NCI-H128 (cell line): ENCODE results near the gene BANF1.
"Not testable (repeated sequence)": the region's sequence is repeated elsewhere in the genome, so short reads cannot be mapped to it uniquely, and the experiment has no call there.

Experiments
- DNase-seq: peaks from one replicate; lab custom pipeline; 2025; ENCODE audit not compliant: unreplicated experiment; lab: John Stamatoyannopoulos, UW

Gene BANF1

DNA sequence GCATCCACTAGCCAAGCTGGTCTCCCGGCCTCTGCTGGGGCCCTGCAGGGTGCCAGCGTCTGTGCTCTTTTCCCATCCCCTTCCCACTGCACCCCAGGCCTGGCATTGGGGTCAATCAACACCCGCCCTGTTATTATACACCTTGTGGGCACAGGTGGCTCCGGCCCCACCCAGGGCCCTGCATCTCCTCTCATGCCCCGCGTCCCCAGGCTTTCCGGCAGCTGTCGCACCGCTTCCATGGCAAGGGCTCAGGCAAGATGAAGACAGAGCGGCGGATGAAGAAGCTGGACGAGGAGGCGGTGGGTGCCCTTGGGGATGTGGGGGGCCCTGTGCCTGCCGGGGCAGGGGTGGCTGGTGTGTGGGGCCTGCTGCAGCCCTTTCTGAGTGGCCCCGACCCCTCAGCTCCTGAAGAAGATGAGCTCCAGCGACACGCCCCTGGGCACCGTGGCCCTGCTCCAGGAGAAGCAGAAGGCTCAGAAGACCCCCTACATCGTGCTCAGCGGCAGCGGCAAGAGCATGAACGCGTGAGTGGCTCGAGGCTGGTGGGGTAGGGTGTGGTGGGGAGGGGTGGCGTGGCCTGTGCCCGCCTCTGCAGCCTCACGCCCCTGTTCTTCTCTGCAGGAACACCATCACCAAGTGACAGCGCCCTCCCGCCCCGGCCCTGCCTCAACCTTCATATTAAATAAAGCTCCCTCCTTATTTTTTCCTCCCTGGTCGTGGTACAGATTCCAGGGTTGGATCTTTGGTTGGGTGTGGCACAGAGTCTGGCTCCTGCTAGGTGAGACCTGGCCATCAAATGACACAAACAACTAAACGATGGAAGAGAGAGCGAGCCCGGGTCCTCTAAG is 23.7 kb upstream of the BANF1 start:
- no peak for DNase-seq

DNA sequence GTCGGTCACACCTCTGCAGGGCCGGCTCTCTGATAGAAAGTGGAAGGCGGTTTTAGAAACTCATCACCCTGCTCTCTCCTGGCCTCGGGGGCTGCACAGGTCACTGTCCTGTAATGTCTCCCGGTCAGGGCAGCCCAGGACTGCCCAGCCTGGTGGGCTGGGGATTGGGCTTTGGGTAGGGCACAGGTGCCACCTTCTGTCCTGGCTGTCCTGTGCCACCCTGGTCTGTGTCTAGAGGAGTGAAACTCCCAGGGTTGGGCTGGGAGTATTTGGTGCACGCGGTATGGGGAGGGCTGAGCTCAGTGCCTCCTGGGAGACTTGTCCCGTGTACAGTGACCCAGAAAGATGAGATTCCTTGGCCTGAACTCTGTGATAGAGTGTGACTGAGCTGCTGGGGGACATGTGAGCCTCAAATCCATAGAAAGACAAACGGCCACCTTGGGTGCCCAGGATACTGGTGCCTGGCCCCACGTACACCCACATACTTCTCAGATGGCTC is 23.0 kb upstream of the BANF1 start:
- DNase-seq = no peak

DNA sequence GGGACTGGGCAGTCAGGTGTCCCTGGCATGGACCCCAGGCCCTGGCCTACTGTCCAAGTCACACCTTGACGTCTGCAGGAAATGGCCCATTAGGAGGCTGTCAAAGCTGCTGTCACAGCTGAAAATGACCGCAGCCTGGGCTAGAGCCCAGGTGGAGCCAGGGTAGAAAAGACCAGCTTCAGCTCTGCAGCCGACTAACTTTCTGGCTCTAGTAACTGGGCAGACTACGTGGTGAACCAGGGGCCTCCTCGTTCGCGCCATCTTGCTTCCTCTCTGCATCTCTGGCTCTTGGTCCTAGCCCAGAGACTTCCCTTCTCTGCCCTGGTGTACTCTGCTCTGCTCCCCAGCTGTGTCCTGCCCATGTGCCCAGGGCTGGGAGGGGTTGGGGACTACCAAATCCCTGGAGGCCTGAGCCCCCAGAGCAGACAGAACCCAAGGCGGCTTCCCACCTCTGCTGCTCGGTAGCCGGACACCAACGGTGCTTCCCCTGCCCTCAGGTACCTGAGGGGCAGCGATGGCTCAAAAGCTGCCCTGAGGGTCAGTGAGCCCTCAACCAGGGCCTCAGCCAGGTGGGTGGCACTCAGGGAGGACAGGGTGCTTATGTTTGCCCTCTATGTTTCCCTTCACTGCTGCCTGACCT is 21.1 kb upstream of the BANF1 start:
- DNase-seq = no peak

DNA sequence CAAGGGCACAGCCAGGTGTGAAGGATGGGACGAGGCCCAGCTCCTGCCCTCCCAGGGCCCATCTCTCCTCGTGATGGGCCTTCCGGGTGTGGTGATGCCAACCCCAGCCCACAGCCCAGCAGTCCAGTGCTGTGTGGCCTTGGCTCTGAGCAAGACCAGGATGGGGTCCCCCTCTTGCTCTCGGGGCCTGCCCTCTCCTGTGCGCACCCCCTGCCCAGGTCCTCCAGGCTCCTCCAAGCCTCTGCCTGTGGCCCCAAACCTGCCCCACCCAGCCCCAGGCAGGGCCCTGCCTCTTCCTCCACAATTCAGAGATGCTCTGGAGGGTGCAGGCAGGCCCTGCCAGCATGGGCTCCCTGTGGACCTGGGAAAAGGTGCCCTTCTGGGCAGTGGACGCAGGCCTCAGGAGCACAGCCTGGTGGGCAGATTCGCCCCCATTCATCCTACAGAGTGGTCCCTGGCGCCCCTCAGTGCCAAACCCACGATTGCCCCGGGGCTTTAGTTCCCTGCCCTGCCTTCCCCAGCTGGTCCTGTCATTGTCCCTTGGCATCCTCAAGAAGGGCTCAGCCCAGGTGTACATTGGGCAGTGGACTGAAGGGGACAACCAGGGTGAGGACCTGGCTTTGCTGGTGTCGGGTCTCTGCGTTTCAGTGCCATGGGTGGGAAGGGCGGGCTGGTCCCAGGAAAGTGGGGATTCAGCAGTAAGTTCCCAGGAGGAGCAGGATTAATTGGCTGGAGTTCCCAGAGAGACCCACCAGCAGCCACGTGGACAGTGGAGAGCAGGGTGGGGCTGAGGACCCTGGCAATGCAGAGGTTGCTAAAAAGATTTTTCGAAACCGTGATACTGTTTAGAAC is 20.1 kb upstream of the BANF1 start:
- no peak for DNase-seq

DNA sequence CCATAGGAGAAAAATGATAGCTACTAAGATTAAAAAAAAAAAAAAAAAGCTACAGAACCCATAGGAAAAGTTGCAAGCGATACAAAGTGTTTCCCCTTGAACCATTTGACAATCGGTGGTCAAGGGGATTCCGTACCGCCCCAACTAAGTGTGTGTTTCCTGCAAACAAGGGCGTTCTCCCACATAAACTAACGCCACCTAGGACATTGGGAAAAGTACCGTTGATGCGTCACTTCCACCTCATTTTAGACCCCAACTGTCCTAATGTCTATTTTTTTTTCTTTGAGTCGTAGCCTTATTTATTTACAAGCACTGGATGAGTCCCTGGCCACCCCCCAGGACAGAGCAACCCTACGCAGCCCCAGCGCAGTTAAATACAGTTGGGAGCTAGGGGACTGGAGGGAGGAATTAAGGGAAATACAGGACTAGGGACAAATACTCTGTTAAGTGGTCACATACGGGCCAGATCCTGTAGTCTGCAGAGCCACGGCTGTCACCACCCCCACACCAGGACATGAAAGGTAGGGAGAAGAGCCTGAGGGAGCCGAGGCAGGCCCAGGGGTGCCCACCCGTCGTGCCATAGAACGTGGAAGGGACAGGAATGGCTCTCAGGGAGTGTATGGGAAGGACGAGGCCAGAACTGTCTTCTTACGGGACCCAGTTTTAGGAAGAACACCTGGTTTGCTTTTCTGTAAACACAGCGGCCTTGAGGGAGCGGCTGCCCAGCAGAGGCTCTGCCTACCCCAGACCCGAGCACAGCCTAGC is 19.3 kb upstream of the BANF1 start:
- DNase-seq = no peak

DNA sequence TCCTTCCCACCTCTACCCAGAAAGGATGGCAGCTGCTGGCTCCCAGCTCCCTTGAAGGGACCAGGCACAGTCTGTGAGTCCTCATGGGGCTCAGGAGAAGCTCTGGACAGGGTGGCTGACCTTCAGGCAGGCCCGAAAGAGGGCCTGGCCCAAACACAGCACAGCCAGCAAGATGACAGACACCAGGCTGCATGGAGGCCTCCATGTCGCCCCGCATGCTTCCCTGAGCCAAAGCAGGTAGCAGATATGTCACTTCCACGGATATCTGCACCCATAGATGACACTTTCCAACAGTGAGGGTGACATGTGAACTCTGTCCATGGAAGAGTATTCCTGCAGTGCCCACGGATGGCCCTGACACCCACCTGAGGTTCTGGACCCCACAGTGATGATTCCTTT is 18.7 kb upstream of the BANF1 start:
- no peak for DNase-seq

DNA sequence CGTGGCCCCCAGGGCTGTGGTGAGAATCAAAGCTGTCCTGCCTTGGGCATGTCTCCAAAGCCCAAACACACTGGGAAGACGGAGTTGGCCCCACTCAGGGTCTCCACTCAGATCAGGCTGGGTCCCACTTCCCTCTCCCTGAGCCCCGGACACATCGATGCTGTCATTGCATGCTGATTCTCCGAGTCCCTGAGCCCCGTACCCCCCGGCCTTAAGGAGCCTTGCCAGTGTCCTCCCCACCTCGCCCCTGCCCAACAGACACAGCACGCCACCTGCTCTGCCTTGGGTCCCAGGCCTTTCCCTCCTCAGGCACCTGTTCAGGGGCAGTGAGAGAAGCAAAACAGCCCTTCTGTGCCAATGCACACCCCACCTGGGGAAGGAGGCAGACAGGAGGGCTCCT is 15.0 kb upstream of the BANF1 start:
- DNase-seq = no peak

DNA sequence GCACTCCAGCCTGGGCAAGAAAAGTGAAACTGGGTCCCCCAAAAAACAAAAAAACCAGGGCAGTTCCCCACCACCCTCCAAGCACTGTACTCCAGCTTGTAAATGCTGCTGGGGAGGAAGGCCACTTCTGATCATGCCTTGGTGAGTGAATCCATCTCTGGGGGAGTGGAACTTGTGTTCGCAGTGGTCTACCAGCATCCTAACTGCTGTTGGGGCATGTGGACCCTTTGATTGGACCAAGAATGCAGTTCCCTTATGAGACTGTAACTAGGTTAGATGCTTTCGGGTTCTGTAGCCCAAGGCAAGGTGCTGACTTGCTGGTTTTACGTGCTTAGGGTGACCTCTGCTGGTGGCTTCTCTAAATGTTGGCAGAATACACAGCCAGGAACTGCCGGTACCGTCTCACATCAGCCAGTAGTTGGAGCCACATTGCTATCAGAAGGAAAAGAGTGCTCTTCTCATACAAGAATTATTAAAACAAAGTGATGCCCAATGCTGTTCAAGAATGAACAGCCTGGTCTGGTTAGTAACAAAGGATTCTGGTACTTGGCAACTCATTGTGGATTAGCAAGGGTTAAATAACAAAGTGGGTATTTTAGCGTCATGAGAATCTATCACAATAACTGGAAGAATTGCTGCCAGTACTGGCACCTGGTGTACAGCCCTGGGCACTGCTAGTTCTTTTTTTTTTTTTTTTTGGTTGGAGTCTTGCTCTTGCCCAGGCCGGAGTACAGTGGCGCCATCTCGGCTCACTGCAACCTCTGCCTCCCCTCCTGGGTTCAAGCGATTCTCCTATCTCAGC is 13.3 kb upstream of the BANF1 start:
- DNase-seq = peak; percentile 75

DNA sequence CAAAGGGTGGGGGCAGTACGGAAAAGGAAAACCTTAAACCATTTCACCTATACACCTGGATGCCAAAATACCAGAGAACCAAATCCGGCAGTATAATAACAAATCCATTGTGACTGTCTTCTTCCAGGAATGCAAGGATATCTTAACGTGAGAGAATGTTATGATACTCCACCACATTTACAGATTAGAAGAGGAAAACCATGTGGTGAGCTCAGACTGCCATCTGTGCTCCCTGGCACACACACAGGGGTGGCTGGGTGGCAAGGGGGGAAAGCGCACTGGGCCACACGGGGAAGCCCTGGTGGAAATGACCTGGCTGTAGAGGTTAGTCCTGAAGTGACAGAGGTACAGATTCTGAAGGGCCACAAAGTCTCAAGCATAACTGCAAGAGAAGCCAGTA is 10.2 kb upstream of the BANF1 start:
- DNase-seq = no peak

DNA sequence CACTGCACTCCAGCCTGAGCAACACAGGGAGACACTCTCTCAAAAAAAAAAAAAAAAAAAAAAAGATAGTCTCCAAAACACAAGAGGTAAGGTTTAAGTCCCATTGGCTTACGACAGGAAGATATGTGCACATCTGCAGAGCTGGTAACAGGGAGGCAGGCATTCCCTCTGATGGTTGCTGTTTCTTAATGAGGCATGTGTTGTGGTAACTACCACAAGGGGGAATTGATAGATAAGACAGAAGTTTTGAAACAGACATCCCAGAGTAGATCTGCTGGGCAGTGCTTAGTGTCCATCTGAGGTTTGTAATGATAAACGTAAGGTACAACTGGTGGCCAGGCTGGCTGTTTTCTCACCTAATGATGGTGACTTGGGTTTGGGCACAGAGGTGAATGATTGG is 5.0 kb upstream of the BANF1 start:
- no peak for DNase-seq

DNA sequence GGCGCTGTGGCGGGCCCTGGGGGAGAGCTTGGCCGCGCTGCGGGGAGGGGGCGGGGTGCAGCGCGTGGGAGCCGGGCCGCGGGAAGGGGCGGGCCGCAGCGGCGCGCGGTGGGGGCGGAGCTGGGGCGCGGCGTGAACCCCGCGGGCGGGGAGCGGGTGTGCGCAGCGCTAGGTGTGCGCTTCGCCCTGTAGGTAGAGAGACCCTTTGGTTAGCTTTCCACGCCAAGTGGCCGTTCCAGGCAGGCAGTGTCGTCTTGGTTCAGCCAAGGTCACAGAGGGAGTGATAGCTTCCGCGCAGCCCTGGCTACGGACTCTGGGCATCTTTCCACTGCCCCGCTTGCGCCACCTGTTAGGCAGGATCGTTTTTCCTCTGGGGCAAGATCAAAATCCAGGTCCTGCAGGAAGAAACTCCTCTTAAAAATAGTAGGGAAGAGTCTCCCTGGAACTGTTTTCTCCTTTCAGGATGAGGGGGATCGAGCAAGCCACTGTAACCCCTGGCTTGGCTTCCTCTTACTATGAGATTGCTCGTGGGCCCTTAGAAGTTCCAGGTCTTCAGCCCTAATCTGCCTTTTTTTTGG is 434 bp downstream of the BANF1 start:
- DNase-seq = no peak

DNA sequence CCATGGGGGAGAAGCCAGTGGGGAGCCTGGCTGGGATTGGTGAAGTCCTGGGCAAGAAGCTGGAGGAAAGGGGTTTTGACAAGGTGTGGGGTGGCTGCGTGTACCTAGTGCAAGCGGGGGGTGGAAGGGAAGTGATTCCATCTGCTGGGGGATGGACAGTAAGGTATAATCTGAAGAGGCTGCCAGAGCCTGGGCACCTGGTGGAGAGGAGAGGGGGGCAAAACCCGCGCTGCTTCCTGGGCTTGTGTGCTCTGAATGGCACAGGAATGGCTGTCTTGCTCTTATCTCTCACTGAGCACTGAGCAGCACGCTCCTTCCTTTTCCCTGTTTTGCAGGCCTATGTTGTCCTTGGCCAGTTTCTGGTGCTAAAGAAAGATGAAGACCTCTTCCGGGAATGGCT is 988 bp downstream of the BANF1 start:
- no peak for DNase-seq

DNA sequence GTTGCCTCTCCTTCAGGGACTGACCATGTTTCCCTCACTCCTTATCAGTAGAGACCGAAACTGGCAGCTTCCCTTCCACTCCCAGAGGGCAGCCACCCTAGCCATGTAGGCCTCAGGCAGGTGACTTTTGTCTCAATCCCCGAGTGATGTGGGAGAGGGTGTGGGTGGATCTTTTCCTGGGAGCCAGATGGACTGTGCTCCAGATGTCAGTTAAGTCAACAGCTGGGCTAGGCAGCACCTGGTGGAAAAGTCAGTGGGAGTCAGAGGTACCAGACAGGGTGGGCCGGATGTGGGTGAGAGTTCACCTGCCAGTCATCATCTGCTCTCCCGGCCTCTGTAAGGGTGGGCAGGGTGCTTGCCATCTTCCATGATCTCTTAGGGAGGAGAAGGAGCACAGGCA is 1.9 kb downstream of the BANF1 start:
- DNase-seq = no peak

DNA sequence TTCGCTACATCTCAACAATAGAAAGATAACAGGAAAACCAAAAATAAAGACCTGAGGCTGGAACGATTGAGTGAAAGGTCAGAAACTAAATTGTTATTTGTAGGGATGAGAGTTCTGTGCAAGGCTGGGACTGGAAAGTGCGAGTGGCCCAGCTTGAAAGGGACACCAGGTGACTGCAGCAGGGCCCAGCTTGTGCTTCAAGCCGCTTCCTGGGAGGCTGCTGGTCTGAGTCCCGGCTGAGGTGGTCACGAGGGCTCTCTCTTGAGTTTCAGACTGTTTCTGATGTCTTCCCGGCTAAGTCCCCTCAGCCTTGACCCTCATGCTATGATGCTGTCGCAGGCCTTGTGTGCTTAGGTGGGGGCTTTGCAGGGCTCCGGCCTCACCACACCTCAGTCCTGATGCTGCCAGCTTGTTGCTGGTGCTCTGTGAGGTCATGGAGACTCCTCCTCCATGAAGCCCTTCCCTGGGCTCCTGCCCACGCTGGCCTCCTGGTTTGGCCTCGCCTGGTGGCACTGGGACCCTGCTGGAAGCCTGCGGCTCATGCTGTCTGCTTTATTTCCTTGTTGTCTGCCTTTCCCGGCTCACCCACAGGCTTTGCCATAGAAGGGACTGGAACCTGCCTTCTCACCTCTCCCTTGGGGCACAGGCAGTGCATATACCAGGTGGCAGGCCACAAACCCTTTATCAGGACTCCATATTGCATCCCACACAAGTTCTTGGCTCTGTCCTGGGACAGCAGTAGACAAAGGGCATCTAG is 4.0 kb downstream of the BANF1 start:
- no peak for DNase-seq

DNA sequence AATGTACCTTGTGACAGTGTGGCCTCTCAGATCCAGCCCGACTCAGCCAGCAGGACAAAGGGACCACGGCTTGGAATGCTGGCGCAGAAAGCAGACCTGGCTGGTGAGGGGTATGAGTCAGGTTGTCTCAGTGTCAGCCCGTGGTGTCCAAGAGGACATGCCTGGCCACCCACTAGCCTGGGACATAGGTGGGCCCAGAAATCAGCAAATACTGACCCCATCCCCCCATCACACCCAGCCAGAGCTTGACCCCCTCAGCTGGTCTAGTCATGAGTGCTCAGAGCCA is 4.5 kb downstream of the BANF1 start:
- no peak for DNase-seq

DNA sequence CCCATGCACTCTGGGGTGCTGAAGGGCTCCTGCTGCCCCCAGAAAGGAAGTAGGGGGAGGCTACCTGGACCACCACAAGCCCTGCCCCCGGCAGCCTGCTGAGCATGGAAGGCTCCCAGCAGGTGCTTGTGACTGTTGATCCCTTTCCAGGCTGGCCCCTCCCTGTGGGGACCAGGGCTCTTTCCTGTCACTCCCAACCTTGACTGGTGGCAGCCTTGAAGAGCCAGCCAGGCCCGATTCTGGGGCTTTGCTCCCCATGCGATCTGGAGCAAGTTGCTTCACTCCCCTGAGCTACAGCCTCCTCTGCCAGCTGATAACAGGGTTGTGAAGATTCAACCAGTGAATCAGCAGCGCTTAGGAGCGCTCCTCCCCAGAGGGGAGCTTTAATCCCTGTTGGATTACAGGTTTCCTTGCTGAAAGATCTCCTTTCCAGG is 4.9 kb downstream of the BANF1 start:
- no peak for DNase-seq

DNA sequence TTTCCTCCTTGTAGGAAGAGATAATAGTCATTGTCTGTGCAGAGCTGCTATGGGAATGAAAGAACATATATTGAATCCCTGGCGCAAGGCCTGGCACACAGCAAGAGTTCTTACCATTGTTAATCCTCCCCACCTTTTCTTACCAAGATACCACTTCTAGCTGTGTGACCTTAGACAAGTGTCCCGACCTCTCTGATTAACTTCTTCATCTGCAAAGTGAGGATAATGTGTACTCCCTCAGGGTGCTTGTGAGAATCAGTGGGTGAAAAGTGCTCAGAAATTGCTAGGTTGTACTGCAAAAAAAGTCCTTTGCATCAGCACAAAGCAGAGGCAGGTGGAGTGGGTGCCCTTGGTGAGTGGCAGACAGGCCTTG is 5.8 kb downstream of the BANF1 start:
- DNase-seq = no peak

DNA sequence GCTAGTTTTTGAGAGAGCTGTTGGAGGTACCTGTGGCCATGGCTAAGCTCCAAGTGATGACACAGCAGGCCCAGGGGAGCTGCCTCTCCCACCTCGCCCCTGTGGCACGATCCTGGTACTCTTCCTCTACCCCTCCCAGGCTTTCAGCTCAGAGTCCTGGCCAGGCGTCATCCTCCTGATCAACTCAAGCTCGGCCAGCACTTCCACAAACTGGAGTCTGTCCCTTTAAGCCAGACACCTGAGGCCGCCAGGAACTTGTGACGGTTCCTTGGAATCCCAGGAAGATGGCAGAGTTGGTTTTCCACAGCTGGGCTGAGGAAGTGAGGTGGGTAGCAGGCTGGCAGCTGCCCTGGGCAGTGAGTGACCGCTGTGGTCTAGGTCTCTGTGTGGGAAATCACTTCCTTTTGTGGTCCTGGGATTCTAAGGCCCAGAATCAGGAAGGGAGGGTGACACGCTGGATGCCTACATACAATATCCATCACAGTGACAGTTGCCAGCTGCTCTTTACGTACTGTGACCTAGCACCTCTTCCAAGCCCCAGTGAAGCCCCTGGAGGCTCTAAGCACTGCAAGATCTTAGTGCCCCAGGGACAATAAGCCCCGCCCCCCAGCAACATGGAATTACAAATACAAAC is 6.3 kb downstream of the BANF1 start:
- no peak for DNase-seq

DNA sequence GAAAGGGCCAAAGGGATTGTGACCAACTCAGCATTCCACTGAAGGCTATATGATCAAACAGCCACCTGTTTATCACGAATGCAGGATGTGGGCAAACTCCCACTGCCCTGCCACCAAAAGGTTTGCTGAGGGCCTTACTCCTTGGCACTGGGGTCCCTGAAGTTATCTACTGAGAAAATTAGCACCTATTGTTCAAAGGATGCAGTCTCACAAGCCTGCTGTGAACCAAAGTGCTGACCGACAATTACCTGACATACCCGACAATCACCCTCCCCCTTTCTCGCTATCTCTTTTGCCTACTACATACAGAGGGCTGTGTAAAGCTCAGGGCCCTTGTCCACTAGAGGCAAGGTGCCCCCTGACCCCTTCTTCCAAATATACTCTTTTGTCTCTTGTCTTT is 7.7 kb downstream of the BANF1 start:
- DNase-seq = not testable (repeated sequence)
